ENCODE data around the gene IL3. TPM values are rescaled to one million over a fixed set of nuclear protein-coding genes. Genes with fewer than 3 reads are reported as not detected.

Gene IL3
- total RNA-seq, 4 donors from 2014 or later: not detected

DNA sequence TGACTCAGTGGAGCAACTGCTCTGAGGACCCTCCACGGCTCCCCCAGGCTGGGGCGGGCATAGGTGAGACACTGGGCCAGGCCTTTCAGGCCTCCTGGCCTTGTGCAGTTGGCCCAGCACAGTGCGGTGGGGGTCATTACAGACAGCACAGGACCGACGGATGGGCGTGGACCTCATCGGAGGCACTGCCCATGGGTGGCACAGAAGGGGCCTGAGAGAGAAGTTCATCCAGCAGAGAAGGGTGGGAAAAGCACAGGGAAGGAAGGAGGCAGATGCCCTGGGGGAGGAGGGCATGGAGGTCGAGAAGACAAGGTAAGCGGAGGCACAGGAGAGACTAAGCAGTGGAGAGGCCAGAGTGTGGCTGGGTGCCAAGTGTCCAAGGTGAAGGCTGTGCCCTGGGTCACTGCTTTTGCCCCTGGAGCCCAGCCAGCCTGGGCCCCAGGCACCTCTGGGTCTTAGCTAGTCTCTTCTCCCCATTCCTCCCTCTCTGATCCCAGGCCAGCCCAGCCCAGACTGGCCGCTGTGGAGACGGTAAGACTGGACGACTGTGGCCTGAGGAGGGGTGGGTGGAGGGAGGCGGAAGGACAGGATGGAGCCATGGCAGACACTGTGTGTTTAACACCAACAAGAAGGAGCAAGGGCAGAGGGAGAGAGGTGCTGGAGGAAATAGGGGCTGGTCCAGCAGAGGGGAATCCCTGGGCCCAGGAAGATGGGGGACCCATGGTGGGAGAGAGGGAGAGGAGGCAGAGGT lies 5.7 kb downstream of the IL3 start:
- Histone ChIP-seq H3K36me3 (no peaks in the 10 kb centered on the region), H3K4me3 (no peak overlapping the region), H3K9me3 (no peaks in the 10 kb centered on the region), H3K4me1 (no peaks in the 10 kb centered on the region), H3K27ac (no peak overlapping the region), H3K27me3 (no peaks in the 10 kb centered on the region)
- no peak for TF ChIP-seq POLR2A (IDR thresholded peaks at IDR 0.05)
- TF ChIP-seq CTCF (IDR thresholded peaks at IDR 0.05 in 4 of 5, conservative IDR thresholded peaks at IDR 0.05 in 1 of 5): no peak
- ATAC-seq: no peak
- no peak for DNase-seq
- in situ Hi-C loops (cut with MboI; ENCODE audit: low sequenced_read_pairs in 4 of 4): loop anchor here in 1 of 4 donors (10.0 kb wide), 1 partner anchor 471 kb away; no protein-coding TSS in a partner anchor
- intact Hi-C loops (cut with DNase I; ENCODE audit: low total_unique reads): no loop called here

GRCh38 chr5:132066871-132067270 lies 6.4 kb downstream of the IL3 start:
- no peaks in the 10 kb centered on the region for H3K9me3 ChIP-seq
- DNase-seq (no peak), ATAC-seq (no peak)
- TF ChIP-seq POLR2A (IDR thresholded peaks at IDR 0.05): no peak
- no peak for TF ChIP-seq CTCF (IDR thresholded peaks at IDR 0.05 in 4 of 5, conservative IDR thresholded peaks at IDR 0.05 in 1 of 5)
- in situ Hi-C loops (cut with MboI; ENCODE audit: low sequenced_read_pairs in 4 of 4) (loop anchor here in 1 of 4 donors (10.0 kb wide), 1 partner anchor 472 kb away; no protein-coding TSS in a partner anchor), intact Hi-C loops (cut with DNase I; ENCODE audit: low total_unique reads) (no loop called here)
- H3K36me3 ChIP-seq: no peaks in the 10 kb centered on the region
- H3K4me3 ChIP-seq: no peak overlapping the region
- no peaks in the 10 kb centered on the region for H3K4me1 ChIP-seq
- no peaks in the 10 kb centered on the region for H3K27me3 ChIP-seq
- H3K27ac ChIP-seq: no peak overlapping the region

DNA sequence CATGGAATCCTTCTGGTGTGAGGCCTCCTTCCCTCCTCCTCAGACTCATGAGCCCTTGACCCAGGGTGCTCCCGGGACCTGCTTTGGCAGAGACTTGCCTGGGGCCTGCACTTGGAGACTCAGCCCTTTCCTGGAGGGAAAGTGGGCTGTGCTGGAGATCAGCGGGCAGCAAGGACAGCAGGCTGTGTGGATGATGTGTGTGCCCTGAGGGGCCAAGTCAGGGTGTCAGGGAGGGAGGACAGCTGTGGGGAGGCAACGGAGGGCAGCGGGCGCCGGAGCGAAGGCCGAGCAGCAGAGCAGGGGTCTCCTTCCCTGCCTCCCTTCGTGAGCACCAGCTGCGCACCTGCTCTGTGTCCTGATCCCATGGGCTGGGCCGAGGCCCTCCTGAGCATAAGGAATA lies 7.0 kb downstream of the IL3 start:
- Histone ChIP-seq H3K4me3 (no peak overlapping the region), H3K9me3 (no peaks in the 10 kb centered on the region), H3K4me1 (no peaks in the 10 kb centered on the region), H3K36me3 (no peaks in the 10 kb centered on the region), H3K27me3 (no peaks in the 10 kb centered on the region), H3K27ac (no peak overlapping the region)
- ATAC-seq (no peak), DNase-seq (no peak)
- TF ChIP-seq CTCF (IDR thresholded peaks at IDR 0.05 in 4 of 5, conservative IDR thresholded peaks at IDR 0.05 in 1 of 5): no peak
- intact Hi-C loops (cut with DNase I; ENCODE audit: low total_unique reads) (no loop called here), in situ Hi-C loops (cut with MboI; ENCODE audit: low sequenced_read_pairs in 4 of 4) (loop anchor here in 1 of 4 donors (10.0 kb wide), 1 partner anchor 473 kb away; no protein-coding TSS in a partner anchor)

GRCh38 chr5:132067941-132068808 lies 7.7 kb downstream of the IL3 start:
- Histone ChIP-seq H3K4me1 (no peaks in the 10 kb centered on the region), H3K4me3 (no peak overlapping the region), H3K27me3 (no peaks in the 10 kb centered on the region), H3K9me3 (no peaks in the 10 kb centered on the region), H3K27ac (no peak overlapping the region), H3K36me3 (no peaks in the 10 kb centered on the region)
- no peak for TF ChIP-seq POLR2A (IDR thresholded peaks at IDR 0.05)
- TF ChIP-seq CTCF (IDR thresholded peaks at IDR 0.05 in 4 of 5, conservative IDR thresholded peaks at IDR 0.05 in 1 of 5): no peak
- intact Hi-C loops (cut with DNase I; ENCODE audit: low total_unique reads) (no loop called here), in situ Hi-C loops (cut with MboI; ENCODE audit: low sequenced_read_pairs in 4 of 4) (loop anchor here in 1 of 4 donors (10.0 kb wide), 1 partner anchor 473 kb away; no protein-coding TSS in a partner anchor)
- ATAC-seq: no peak
- DNase-seq: no peak

Data from gastrocnemius medialis (tissue), 4 donors.